DMS53 (cell line): ENCODE results near the gene RAB40AL.

Source experiments
- DNase-seq: peaks from one replicate; lab custom pipeline; 2025; lab: John Stamatoyannopoulos, UW

The RAB40AL gene

DNA sequence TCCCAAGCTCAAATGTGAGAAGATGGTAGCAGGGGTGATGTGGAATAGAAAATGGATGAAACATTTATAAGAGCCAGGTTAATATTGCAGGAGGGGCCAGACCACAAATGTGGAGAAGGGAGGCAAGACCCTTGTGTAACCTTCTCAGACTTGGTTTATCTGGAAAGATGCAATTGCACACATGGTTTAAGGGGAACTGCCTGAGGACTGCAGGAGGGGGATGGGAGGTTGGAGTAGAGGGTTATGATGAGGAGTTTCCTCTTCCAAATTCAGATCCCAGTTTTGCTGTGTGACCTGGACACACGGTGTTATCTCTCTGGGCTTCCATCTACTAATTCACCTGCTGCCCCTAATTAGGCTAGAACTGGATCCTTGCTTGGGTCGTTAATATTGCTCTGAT lies 46.1 kb downstream of the RAB40AL start:
- no peak for DNase-seq

DNA sequence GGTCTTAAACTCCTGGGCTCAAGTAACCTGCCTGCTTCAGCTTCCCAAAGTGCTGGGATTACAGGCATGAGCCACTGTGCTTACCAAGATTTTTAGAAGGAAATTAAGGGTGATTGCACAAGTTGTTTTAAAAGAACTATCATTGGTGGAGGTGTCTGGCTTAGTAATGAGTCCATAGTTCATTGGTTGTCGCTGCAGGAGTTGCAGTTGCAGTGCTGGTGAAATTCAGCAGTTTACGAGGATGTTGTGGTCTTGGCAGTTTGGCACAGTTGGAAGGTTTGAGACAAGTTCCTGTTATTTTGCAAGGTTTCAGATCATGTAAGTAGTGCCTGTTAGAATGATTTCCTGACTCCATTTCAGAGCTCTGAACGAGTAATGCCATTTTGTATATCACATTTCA lies 48.1 kb downstream of the RAB40AL start:
- no peak for DNase-seq
